Measurements from ENCODE around the gene SLC38A3. TPM values are rescaled to one million over a fixed set of nuclear protein-coding genes. Genes with fewer than 3 reads are reported as not detected.

The SLC38A3 gene
- total RNA-seq, 1 experiment from 2014 or later = not detected

- DNase-seq (ENCODE audit: low spot score) = no peak
Measured at GRCh38 chr3:50192124-50192523, 12.9 kb upstream of the SLC38A3 start.

GRCh38 chr3:50192689-50193141 is 12.4 kb upstream of the SLC38A3 start:
- peak; percentile 73 for DNase-seq (ENCODE audit: low spot score)

- DNase-seq (ENCODE audit: low spot score) = no peak
Measured at GRCh38 chr3:50193286-50193685, 11.8 kb upstream of the SLC38A3 start.

- DNase-seq (ENCODE audit: low spot score) = no peak
Measured at GRCh38 chr3:50193746-50194127, 11.3 kb upstream of the SLC38A3 start.

- peak; percentile 35 for DNase-seq (ENCODE audit: low spot score)
Measured at GRCh38 chr3:50194128-50194902, 10.8 kb upstream of the SLC38A3 start.

GRCh38 chr3:50194903-50195500 is 10.1 kb upstream of the SLC38A3 start:
- no peak for DNase-seq (ENCODE audit: low spot score)

GRCh38 chr3:50195501-50196252 is 9.4 kb upstream of the SLC38A3 start:
- no peak for DNase-seq (ENCODE audit: low spot score)

- DNase-seq (ENCODE audit: low spot score) = no peak
Measured at GRCh38 chr3:50196253-50196801, 8.7 kb upstream of the SLC38A3 start.

GRCh38 chr3:50201573-50202315 is 3.3 kb upstream of the SLC38A3 start:
- no peak for DNase-seq (ENCODE audit: low spot score)

- DNase-seq (ENCODE audit: low spot score) = no peak
Measured at GRCh38 chr3:50202353-50203112, 2.5 kb upstream of the SLC38A3 start.

- DNase-seq (ENCODE audit: low spot score) = no peak
Measured at GRCh38 chr3:50203113-50203808, 1.8 kb upstream of the SLC38A3 start.

GRCh38 chr3:50203809-50204803 is 965 bp upstream of the SLC38A3 start:
- DNase-seq (ENCODE audit: low spot score) = no peak

- DNase-seq (ENCODE audit: low spot score) = no peak
Measured at GRCh38 chr3:50205413-50206276, 574 bp downstream of the SLC38A3 start.

- DNase-seq (ENCODE audit: low spot score) = no peak
Measured at GRCh38 chr3:50207359-50208042, 2.4 kb downstream of the SLC38A3 start.

- DNase-seq (ENCODE audit: low spot score) = no peak
Measured at GRCh38 chr3:50208677-50209344, 3.7 kb downstream of the SLC38A3 start.

- DNase-seq (ENCODE audit: low spot score) = no peak
Measured at GRCh38 chr3:50210176-50210509, 5.1 kb downstream of the SLC38A3 start.

All from HT-29 (cell line).